Erythroblast (primary cell): ENCODE measurements around the gene SUSD6.

ENCODE experiments used
- DNase-seq, 2 experiments: peaks; one replicate each; lab custom pipeline; 2025; lab: John Stamatoyannopoulos, UW
- GATA1 ChIP-seq: IDR thresholded peaks from 2 replicates; pipeline ENCODE4 v1.6.1; 2011; ENCODE audit warnings: low read depth, mild to moderate bottlenecking, control low read depth, low read length, moderate library complexity
- POLR2A ChIP-seq: IDR thresholded peaks from 2 replicates; pipeline ENCODE4 v1.6.1; 2011; ENCODE audit warnings: mild to moderate bottlenecking, low read length

Gene SUSD6

GRCh38 chr14:69660344-69661193 is 49.2 kb downstream of the SUSD6 start:
- no peak for TF ChIP-seq POLR2A
- no peak for TF ChIP-seq GATA1
- DNase-seq = no peak

- no peak for DNase-seq
- TF ChIP-seq POLR2A (no peak), GATA1 (no peak)
Measured at GRCh38 chr14:69661194-69661537, 49.8 kb downstream of the SUSD6 start.

- no peak for DNase-seq
- no peak for TF ChIP-seq POLR2A
- no peak for TF ChIP-seq GATA1
Measured at GRCh38 chr14:69662636-69663299, 51.4 kb downstream of the SUSD6 start.

GRCh38 chr14:69663300-69663643 is 51.9 kb downstream of the SUSD6 start:
- no peak for TF ChIP-seq POLR2A
- TF ChIP-seq GATA1 = no peak
- DNase-seq = no peak

- TF ChIP-seq GATA1 (no peak), POLR2A (no peak)
- DNase-seq = no peak
Measured at GRCh38 chr14:69664265-69664664, 52.9 kb downstream of the SUSD6 start.

- DNase-seq = peak; percentile 62
- no peak for TF ChIP-seq GATA1
- no peak for TF ChIP-seq POLR2A
Measured at GRCh38 chr14:69664865-69665526, 53.6 kb downstream of the SUSD6 start.

- DNase-seq = no peak
- no peak for TF ChIP-seq POLR2A
Measured at GRCh38 chr14:69665631-69666030, 54.2 kb downstream of the SUSD6 start.

- TF ChIP-seq POLR2A = no peak
- TF ChIP-seq GATA1 = no peak
- no peak for DNase-seq
Measured at GRCh38 chr14:69666112-69666511, 54.7 kb downstream of the SUSD6 start.

GRCh38 chr14:69666690-69667211 is 55.4 kb downstream of the SUSD6 start:
- no peak for DNase-seq

GRCh38 chr14:69667938-69668335 is 56.5 kb downstream of the SUSD6 start:
- no peak for TF ChIP-seq GATA1
- TF ChIP-seq POLR2A = no peak
- DNase-seq = no peak

More at GRCh38 chr14:69666690-69667211, 55.4 kb downstream of the SUSD6 start:
- TF ChIP-seq GATA1 (no peak), POLR2A (no peak)

GRCh38 chr14:69669375-69669774 is 58.0 kb downstream of the SUSD6 start:
- TF ChIP-seq POLR2A = no peak
- TF ChIP-seq GATA1 = no peak
- no peak for DNase-seq

GRCh38 chr14:69670093-69670492 is 58.7 kb downstream of the SUSD6 start:
- TF ChIP-seq POLR2A (no peak), GATA1 (no peak)
- no peak for DNase-seq

GRCh38 chr14:69671365-69672030 is 60.1 kb downstream of the SUSD6 start:
- TF ChIP-seq POLR2A (no peak), GATA1 (no peak)
- no peak for DNase-seq
